Activated CD8-positive, alpha-beta T cell treated with anti-CD3 and anti-CD28 coated beads for 36 hours (primary cell): ENCODE results near the gene SNRK. TPM values are rescaled to one million over a fixed set of nuclear protein-coding genes. Genes with fewer than 3 reads are reported as not detected.

Source experiments
- ATAC-seq: fragments of 200-7000 bp; cut with Tn5 transposase; one replicate; pipeline ENCODE4 v1.10.0; 2021; ENCODE audit warnings: mild to moderate bottlenecking, moderate library complexity
- CTCF ChIA-PET: fragments of 350-600 bp; sonication (Branson Sonifier 250); formaldehyde crosslinking; loops from one replicate; lab custom pipeline; 2021; ENCODE audit warnings: antibody characterized with exemption; lab: Charles Lee
- POLR2A ChIA-PET: fragments of 350-600 bp; sonication (Branson Sonifier 250); formaldehyde crosslinking; loops from one replicate; lab custom pipeline; 2021; ENCODE audit warnings: antibody characterized with exemption; lab: Charles Lee
- DNase-seq: peaks from one replicate; pipeline ENCODE4 v3.0.0-alpha.2; 2020
- H3K27ac Mint-ChIP-seq: one replicate; pipeline ENCODE4 v1.8.0; 2021; ENCODE audit warnings: mild to moderate bottlenecking, mixed read lengths
- H3K27me3 Mint-ChIP-seq: one replicate; pipeline ENCODE4 v1.8.0; 2021; ENCODE audit warnings: mixed read lengths
- H3K36me3 Mint-ChIP-seq: one replicate; pipeline ENCODE4 v1.8.0; 2021; ENCODE audit warnings: low read depth, mixed read lengths
- H3K4me1 Mint-ChIP-seq: one replicate; pipeline ENCODE4 v1.8.0; 2021; ENCODE audit warnings: low read depth, mixed read lengths
- H3K4me3 Mint-ChIP-seq: one replicate; pipeline ENCODE4 v1.8.0; 2021; ENCODE audit warnings: mild to moderate bottlenecking, moderate library complexity, mixed read lengths
- H3K9me3 Mint-ChIP-seq: one replicate; pipeline ENCODE4 v1.8.0; 2021; ENCODE audit warnings: mixed read lengths
- intact Hi-C: fragments of 100-400 bp; cut with micrococcal nuclease; formaldehyde crosslinking; loops from one replicate; pipeline ENCODE4 v1.10.0; 2022
- total RNA-seq, 2 experiments: library from RNA; stranded (reverse); gene quantifications; one replicate each; pipeline ENCODE4 v1.2.3, GENCODE V29; 2021
- TF ChIP-seq, protein P1 (sequence below): fragments of 200-600 bp; IDR thresholded peaks from one replicate; pipeline ENCODE4 v1.8.0; 2022; ENCODE audit warnings: antibody characterized with exemption, mild to moderate bottlenecking

The SNRK gene, protein sequence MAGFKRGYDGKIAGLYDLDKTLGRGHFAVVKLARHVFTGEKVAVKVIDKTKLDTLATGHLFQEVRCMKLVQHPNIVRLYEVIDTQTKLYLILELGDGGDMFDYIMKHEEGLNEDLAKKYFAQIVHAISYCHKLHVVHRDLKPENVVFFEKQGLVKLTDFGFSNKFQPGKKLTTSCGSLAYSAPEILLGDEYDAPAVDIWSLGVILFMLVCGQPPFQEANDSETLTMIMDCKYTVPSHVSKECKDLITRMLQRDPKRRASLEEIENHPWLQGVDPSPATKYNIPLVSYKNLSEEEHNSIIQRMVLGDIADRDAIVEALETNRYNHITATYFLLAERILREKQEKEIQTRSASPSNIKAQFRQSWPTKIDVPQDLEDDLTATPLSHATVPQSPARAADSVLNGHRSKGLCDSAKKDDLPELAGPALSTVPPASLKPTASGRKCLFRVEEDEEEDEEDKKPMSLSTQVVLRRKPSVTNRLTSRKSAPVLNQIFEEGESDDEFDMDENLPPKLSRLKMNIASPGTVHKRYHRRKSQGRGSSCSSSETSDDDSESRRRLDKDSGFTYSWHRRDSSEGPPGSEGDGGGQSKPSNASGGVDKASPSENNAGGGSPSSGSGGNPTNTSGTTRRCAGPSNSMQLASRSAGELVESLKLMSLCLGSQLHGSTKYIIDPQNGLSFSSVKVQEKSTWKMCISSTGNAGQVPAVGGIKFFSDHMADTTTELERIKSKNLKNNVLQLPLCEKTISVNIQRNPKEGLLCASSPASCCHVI
- total RNA-seq = 10 to 100 TPM; 28.9 to 29.2 TPM

DNA sequence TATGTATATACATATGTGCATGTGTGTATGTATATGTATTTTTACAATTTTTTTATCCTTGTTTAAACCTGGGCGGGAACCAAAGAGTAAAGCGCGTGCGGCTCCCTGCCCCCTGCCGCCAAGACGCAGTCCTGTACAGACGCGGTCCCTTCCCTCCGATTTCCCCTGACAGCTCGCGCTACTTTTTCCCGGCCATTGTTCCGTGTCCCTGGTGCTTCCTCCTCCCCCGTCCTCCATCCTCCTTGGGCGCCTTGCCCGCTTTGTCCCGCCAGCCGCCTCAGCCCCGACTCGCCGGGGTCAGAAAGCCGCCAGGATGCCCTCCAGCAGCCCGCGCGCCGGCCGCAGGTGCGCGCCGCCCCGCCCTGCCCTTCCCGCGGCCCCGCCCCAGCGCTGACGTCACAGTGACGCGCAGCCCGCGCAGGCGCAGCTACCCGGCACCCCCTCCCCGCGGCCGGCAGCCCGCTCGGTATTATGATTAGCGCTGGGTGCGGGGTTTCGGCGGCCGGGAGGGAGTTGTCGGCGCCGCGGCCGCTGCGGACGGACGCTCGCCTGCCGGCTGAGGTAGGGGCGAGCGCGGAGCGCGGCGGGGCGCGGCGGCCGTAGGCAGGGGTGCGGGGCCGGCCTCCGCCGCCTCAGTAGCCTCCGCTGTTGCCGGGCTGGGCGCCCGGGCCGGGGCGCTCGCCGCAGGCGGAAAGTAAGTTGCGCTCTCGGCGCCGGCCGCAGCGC lies at the start of gene SNRK:
Gene SNRK, plus strand, starts transcription at position 426 of the 726 bp plus-strand sequence. CDS start 16,664 bp downstream, outside the sequence.
- peak; percentile 83 for ATAC-seq
- peaks cover 35% of the 10 kb centered on the region for H3K4me1 Mint-ChIP-seq
- H3K36me3 Mint-ChIP-seq = peaks cover 21% of the 10 kb centered on the region

DNA sequence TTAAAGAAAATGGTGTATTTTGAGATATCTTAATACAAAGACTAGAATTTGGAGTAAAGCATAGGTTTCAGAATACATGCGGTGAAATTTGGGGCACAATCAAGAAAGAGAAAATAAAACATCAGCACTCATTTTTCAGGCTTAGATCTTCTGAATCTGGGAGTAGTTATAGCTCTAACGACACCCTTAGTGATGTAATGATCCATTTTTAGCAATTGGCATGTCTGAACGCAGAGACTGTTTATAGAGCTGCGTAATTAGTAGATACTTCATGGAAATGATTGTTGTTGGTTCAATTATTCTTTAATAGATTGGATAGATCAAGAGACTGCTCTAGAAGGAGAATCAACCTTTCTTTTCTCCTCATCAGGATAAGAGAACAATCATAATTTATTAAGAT lies 47.5 kb upstream of the SNRK start:
- DNase-seq (no peak), ATAC-seq (no peak)
- CTCF ChIA-PET = interaction anchor here (1.0 to 1.3 kb wide), 2 partner anchors 9 to 43 kb away, joined by 3 read pairs; no protein-coding TSS in a partner anchor
- H3K36me3 Mint-ChIP-seq = peaks cover 1% of the 10 kb centered on the region
- intact Hi-C loops = no loop called here
- H3K4me3 Mint-ChIP-seq = no peak overlapping the region
- peaks cover 4% of the 10 kb centered on the region for H3K9me3 Mint-ChIP-seq
- POLR2A ChIA-PET = interaction anchor here (0.6 kb wide), 1 partner anchor 60 kb away, joined by 3 read pairs; no protein-coding TSS in a partner anchor
- H3K4me1 Mint-ChIP-seq = peaks cover 27% of the 10 kb centered on the region
- TF ChIP-seq, protein P1, sequence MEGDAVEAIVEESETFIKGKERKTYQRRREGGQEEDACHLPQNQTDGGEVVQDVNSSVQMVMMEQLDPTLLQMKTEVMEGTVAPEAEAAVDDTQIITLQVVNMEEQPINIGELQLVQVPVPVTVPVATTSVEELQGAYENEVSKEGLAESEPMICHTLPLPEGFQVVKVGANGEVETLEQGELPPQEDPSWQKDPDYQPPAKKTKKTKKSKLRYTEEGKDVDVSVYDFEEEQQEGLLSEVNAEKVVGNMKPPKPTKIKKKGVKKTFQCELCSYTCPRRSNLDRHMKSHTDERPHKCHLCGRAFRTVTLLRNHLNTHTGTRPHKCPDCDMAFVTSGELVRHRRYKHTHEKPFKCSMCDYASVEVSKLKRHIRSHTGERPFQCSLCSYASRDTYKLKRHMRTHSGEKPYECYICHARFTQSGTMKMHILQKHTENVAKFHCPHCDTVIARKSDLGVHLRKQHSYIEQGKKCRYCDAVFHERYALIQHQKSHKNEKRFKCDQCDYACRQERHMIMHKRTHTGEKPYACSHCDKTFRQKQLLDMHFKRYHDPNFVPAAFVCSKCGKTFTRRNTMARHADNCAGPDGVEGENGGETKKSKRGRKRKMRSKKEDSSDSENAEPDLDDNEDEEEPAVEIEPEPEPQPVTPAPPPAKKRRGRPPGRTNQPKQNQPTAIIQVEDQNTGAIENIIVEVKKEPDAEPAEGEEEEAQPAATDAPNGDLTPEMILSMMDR = no peak
- H3K27ac Mint-ChIP-seq = no peak overlapping the region
- no peaks in the 10 kb centered on the region for H3K27me3 Mint-ChIP-seq

More for the DNA sequence above, at the start of gene SNRK:
- TF ChIP-seq, protein P1 = peak; percentile 53
- Mint-ChIP-seq H3K27me3 (no peaks in the 10 kb centered on the region), H3K9me3 (no peaks in the 10 kb centered on the region), H3K4me3 (peak within 1 kb of the TSS; percentile 92), H3K27ac (peak within 1 kb of the TSS; percentile 98)
- peak; percentile 89 for DNase-seq
- intact Hi-C loops = loop anchor here (10.0 kb wide), 1 partner anchor 89 kb away; no protein-coding TSS in a partner anchor
- ChIA-PET POLR2A (interaction anchor here (1.1 to 2.7 kb wide), 5 partner anchors 8 to 30 kb away, joined by 3 to 12 read pairs (median 3); no protein-coding TSS in a partner anchor), CTCF (interaction anchor here (0.7 to 2.6 kb wide), 8 partner anchors 10 to 324 kb away, joined by 3 to 10 read pairs (median 6); no protein-coding TSS in a partner anchor)

DNA sequence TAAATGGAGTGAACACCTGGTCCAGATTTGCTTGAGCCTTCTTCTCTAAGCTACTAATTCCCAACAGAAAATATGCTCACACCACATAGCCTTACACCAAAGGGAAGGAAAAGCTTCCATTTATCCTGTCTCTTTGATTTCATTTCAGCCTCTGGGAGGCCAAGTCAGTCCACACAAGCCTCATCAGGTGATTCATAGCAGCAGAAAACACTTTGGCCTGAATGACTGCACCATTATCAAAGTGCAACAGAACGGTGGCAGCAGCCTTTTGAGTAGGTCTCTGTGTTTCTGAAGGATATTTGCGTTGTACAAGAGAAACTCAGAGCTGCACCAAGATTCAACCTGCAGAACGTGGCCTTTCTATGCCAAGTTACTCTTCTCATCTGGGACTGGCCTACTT lies 46.6 kb upstream of the SNRK start:
- peaks cover 1% of the 10 kb centered on the region for H3K36me3 Mint-ChIP-seq
- no peak overlapping the region for H3K4me3 Mint-ChIP-seq
- POLR2A ChIA-PET = interaction anchor here (0.6 kb wide), 1 partner anchor 59 kb away, joined by 3 read pairs; no protein-coding TSS in a partner anchor
- ATAC-seq (no peak), DNase-seq (no peak)
- no peak overlapping the region for H3K27ac Mint-ChIP-seq
- H3K9me3 Mint-ChIP-seq = peaks cover 4% of the 10 kb centered on the region
- intact Hi-C loops = no loop called here
- CTCF ChIA-PET = interaction anchor here (0.7 to 1.0 kb wide), 2 partner anchors 8 to 132 kb away, joined by 3 read pairs; no protein-coding TSS in a partner anchor
- H3K4me1 Mint-ChIP-seq = peaks cover 33% of the 10 kb centered on the region
- H3K27me3 Mint-ChIP-seq = no peaks in the 10 kb centered on the region
- TF ChIP-seq, protein P1 = no peak

DNA sequence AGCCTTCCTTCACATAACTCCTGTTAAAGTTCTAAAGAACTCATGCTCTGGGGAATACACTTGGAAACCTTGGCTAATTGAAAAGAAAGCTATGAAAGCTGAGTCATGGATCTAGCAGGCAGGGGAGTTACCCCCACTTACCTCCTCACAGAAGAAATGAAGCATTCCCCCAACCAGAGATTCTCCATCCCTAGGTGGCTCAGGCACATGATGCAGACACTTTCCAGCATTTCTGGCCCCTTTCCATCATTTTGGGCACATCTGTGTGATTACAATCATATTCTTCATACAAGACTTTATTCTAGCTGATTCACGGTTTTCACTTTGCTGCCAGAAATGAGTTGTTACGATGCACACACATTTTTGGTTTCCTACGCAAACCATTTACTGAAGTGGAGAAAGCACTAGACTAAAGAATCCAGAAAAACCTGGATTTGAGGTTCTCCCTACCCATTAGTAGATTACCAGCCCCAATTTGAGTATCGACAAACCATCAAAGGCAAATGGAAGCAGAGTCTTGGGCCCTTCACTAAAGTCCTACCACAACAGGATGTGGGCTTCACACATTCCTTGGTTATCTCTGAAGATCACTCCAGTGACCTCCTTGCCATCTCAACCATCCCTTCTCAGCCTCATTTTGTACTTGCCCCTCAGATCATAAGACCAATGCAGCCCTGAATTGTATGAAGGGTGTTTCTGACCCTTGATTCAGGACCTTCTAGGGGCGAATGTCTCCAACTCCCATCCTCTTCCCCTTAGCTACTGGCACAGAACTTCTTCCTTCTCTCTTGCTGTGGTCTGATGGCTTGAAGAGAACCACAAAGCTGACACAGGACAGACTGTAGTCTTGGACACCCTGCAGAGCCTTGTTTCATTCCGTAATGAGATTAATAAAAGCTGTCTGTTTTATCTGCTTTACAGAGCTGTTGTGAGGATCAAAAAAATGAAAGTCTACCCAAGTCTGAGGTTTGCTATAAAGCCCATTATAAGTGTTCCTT lies 42.5 kb upstream of the SNRK start:
- ChIA-PET CTCF (interaction anchor here (1.1 to 2.7 kb wide), 3 partner anchors 20 to 134 kb away, joined by 3 to 7 read pairs (median 4); no protein-coding TSS in a partner anchor), POLR2A (interaction anchor here (0.8 kb wide), 1 partner anchor 10 kb away, joined by 4 read pairs; no protein-coding TSS in a partner anchor)
- no peaks in the 10 kb centered on the region for H3K27me3 Mint-ChIP-seq
- H3K36me3 Mint-ChIP-seq = peaks cover 1% of the 10 kb centered on the region
- TF ChIP-seq, protein P1 = no peak
- no peak overlapping the region for H3K4me3 Mint-ChIP-seq
- peaks cover 58% of the 10 kb centered on the region for H3K4me1 Mint-ChIP-seq
- H3K9me3 Mint-ChIP-seq = peaks cover 1% of the 10 kb centered on the region
- ATAC-seq (peak; percentile 78), DNase-seq (peak; percentile 43)
- intact Hi-C loops = no loop called here
- peak overlapping the region; percentile 6 for H3K27ac Mint-ChIP-seq
